Measurements from ENCODE around the gene TMEM183A.

DNA sequence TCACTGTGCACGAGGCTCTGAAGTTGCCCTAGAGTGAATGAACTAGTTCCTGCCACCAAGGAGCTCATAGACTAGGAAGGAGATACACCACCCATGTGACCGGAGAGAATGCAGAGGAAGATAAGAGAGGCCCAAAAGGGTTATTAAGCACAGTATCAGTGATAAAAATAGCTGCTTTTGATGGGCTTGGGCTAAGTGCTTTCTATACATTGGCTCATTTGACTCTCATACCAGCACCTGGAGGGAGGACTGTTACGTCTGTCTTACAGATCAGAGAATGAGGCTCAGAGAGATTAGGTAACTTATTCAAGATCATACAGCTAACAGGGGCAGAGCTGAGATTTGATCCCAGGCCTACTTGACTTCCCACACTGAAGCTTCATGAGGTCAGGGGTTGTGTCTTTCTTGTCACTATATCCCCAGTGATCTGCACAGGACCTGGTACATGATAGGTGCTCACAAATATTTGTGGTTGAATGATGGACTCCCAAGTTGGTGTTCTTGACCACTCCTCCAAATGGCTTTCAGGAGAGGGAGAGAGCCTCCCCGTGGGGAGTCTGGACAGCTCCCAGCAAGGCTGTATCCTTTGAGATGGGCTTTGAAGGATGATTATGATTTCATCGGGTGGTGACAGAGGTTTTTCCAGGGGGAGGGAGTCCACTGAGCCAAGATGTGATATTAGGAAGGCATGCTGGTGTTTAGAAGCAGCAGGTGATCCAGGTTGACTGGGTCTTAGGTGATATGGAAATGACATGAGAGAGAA, 33.5 kb downstream of the TMEM183A start:
- TF ChIP-seq, protein P1, sequence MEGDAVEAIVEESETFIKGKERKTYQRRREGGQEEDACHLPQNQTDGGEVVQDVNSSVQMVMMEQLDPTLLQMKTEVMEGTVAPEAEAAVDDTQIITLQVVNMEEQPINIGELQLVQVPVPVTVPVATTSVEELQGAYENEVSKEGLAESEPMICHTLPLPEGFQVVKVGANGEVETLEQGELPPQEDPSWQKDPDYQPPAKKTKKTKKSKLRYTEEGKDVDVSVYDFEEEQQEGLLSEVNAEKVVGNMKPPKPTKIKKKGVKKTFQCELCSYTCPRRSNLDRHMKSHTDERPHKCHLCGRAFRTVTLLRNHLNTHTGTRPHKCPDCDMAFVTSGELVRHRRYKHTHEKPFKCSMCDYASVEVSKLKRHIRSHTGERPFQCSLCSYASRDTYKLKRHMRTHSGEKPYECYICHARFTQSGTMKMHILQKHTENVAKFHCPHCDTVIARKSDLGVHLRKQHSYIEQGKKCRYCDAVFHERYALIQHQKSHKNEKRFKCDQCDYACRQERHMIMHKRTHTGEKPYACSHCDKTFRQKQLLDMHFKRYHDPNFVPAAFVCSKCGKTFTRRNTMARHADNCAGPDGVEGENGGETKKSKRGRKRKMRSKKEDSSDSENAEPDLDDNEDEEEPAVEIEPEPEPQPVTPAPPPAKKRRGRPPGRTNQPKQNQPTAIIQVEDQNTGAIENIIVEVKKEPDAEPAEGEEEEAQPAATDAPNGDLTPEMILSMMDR (IDR thresholded peaks at IDR 0.05) = no peak
- TF ChIP-seq POLR2A (IDR thresholded peaks at IDR 0.05) = no peak
- no peak for TF ChIP-seq EP300 (IDR thresholded peaks at IDR 0.05; ENCODE audit: low read depth)
- TF ChIP-seq POLR2AphosphoS5 (IDR thresholded peaks at IDR 0.05) = no peak

Measured in transverse colon (tissue), 4 donors.